NT2/D1 (cell line): ENCODE data around the gene WNT1.

ENCODE experiments used
- DNase-seq: peaks from one replicate; pipeline ENCODE4 v3.0.0-alpha.2; 2011; ENCODE audit warnings: low read depth, low spot score
- H3K27me3 ChIP-seq: 2 replicates; pipeline ENCODE4 v1.6.0; 2011; ENCODE audit warnings: mild to moderate bottlenecking; ENCODE audit not compliant: insufficient read length, insufficient read depth
- H3K36me3 ChIP-seq: 2 replicates; pipeline ENCODE4 v1.6.1; 2011; ENCODE audit warnings: mild to moderate bottlenecking, low read length, mixed read lengths; ENCODE audit not compliant: insufficient read depth, insufficient read length
- H3K4me1 ChIP-seq: 2 replicates; pipeline ENCODE4 v1.5.1; 2011; ENCODE audit not compliant: insufficient read depth, insufficient read length
- H3K4me3 ChIP-seq: 2 replicates; pipeline ENCODE4 v1.5.1; 2011; ENCODE audit warnings: low read depth; ENCODE audit not compliant: insufficient read length
- H3K9ac ChIP-seq: 2 replicates; pipeline ENCODE4 v1.6.0; 2011; ENCODE audit warnings: low read depth; ENCODE audit not compliant: insufficient read length
- H3K9me3 ChIP-seq: 2 replicates; pipeline ENCODE4 v1.5.1; 2011; ENCODE audit warnings: mild to moderate bottlenecking, low read length; ENCODE audit not compliant: insufficient read depth
- SUZ12 ChIP-seq: IDR thresholded peaks from 2 replicates; pipeline ENCODE4 v1.6.1; 2011; ENCODE audit not compliant: insufficient read length, insufficient read depth; ENCODE audit errors: extremely low read depth
- YY1 ChIP-seq: IDR thresholded peaks from 2 replicates; pipeline ENCODE4 v1.6.1; 2011; ENCODE audit not compliant: insufficient read length, insufficient read depth
- ZNF274 ChIP-seq: IDR thresholded peaks from 2 replicates; pipeline ENCODE4 v1.6.1; 2011; ENCODE audit warnings: mild to moderate bottlenecking, low read depth, low read length

The WNT1 gene

GRCh38 chr12:48998497-48999353, 20.6 kb downstream of the WNT1 start:
- Histone ChIP-seq H3K27me3 (peaks cover 58% of the 10 kb centered on the region), H3K36me3 (peaks cover 28% of the 10 kb centered on the region), H3K4me3 (peak overlapping the region; percentile 71), H3K9me3 (no peaks in the 10 kb centered on the region), H3K9ac (peak overlapping the region; percentile 75), H3K4me1 (peaks cover 12% of the 10 kb centered on the region)
- TF ChIP-seq SUZ12 (no peak), YY1 (no peak), ZNF274 (no peak)
- no peak for DNase-seq

DNA sequence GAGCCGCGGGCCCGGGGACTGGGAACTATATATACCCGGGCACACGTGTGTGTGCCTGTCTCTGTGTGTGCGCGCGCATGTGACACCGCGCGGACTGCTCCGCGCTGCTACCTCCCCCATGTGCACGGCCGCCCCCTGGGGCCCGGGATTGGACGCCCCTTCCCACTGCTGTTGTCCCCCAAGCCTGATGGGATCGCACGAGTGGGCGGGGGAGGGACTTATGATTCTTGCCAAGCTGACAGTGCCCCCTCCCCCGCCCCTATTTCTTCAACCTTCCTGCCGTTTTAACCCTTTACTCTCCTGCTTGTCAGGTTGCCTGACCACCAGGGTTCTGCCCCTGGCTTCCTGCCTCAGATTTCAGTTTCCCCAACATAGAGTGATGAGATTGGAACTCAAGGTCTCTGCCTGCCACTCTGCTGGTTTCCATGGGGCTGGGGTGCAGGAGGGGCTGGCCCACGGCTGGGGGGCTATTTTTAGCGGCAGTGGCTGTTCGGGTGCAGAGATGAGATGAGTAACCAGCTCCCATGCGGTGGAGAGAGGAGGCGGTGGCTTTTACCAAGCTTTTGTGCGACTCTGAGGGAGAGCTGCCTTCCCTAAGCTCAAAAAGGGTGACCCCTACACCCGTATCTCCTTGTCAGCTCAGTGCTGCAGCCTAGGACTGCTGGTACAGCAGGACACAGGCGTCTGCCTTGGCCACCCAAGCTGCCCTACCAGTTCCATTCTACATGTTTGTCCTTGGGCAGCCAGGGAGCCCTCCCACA, 21.4 kb downstream of the WNT1 start, which contains the start of gene DDN:
TSS of gene DDN (minus strand) at position 5 of the 761 bp plus-strand sequence. CDS start 88 bp downstream, outside the sequence.
- Histone ChIP-seq H3K27me3 (peaks cover 58% of the 10 kb centered on the region), H3K4me3 (peak within 1 kb of the TSS; percentile 71), H3K9ac (peak within 1 kb of the TSS; percentile 75), H3K36me3 (peaks cover 36% of the 10 kb centered on the region), H3K9me3 (no peaks in the 10 kb centered on the region), H3K4me1 (peaks cover 12% of the 10 kb centered on the region)
- no peak for DNase-seq
- TF ChIP-seq SUZ12 (no peak), ZNF274 (no peak), YY1 (no peak)

DNA sequence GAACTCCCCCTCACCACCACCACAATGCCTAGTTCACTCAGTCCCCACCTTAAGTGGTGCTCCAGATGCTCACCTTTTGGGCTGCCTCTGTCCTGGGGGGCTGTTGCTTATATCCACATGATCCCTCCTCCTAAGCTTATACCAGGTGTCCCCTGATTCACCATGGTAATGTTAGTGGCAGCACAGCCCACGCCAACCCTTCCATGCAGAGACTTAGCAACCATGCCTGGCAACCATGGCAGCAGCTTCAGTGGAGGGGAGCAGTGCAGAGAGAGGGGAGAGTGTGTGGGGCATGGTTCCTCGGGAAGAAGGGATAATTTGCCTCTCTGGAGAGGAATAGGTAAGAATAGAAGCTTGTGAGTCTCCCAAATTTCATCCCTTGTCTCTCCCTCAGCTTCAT, 22.2 kb downstream of the WNT1 start:
- TF ChIP-seq YY1 (no peak), SUZ12 (no peak), ZNF274 (no peak)
- DNase-seq = no peak
- H3K27me3 ChIP-seq = peaks cover 56% of the 10 kb centered on the region
- peak overlapping the region; percentile 68 for H3K9ac ChIP-seq
- no peaks in the 10 kb centered on the region for H3K9me3 ChIP-seq
- H3K4me1 ChIP-seq = peaks cover 12% of the 10 kb centered on the region
- no peak overlapping the region for H3K4me3 ChIP-seq
- peaks cover 43% of the 10 kb centered on the region for H3K36me3 ChIP-seq

DNA sequence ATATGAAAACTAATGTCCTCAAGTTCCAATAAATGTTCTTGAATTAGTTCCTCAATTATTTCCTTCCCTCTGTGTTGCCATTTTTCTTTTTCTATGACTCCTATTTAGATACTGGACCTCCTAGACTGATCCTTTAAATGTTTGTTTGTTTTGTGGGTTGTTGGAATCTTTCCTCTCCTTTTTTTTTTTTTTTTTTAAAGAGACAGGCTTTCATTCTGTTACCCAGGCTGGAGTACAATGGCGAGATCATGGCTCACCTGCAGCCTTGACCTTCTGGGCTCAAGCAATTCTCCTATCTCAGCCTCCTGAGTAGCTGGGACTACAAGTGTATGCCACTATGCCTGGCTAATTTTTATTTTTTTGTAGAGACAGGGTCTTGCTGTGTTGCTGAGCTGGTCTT, 30.8 kb downstream of the WNT1 start:
- Histone ChIP-seq H3K36me3 (peaks cover 30% of the 10 kb centered on the region), H3K9ac (no peak overlapping the region), H3K27me3 (no peaks in the 10 kb centered on the region), H3K4me1 (peaks cover 3% of the 10 kb centered on the region), H3K4me3 (no peak overlapping the region), H3K9me3 (no peaks in the 10 kb centered on the region)
- DNase-seq = no peak
- no peak for TF ChIP-seq YY1
- TF ChIP-seq ZNF274 = no peak
- no peak for TF ChIP-seq SUZ12

DNA sequence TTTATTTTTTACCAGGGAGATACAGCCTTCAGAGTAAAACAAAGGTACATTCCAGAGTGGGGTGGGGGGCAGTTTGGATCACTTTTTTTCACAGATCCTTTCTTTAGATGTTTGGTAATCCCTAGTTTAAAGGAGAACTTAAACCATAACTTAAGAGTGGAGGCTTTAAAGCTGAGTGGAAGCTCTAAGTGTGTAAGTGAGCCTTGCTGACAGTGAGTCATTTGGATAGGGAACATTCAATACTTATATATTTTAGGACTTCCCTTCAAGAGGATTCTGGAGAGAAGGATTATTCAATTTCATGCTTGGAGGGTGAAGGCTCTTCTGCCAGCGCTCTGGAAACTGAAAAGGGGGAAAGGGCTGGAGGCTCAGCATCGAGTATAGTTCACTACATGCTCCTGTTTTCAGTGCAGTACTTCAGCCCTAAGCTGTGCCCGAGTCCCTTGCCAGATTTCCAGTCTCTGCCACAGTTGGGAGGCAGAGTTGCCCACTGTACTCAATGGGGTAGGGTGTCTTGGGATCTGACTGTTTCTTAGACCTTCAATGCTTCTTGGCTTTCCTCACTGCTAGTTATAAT, 32.1 kb downstream of the WNT1 start:
- peaks cover 18% of the 10 kb centered on the region for H3K36me3 ChIP-seq
- H3K27me3 ChIP-seq = no peaks in the 10 kb centered on the region
- no peak overlapping the region for H3K9ac ChIP-seq
- H3K4me1 ChIP-seq = peaks cover 3% of the 10 kb centered on the region
- TF ChIP-seq YY1 (no peak), ZNF274 (no peak), SUZ12 (no peak)
- H3K4me3 ChIP-seq = no peak overlapping the region
- no peaks in the 10 kb centered on the region for H3K9me3 ChIP-seq
- no peak for DNase-seq

DNA sequence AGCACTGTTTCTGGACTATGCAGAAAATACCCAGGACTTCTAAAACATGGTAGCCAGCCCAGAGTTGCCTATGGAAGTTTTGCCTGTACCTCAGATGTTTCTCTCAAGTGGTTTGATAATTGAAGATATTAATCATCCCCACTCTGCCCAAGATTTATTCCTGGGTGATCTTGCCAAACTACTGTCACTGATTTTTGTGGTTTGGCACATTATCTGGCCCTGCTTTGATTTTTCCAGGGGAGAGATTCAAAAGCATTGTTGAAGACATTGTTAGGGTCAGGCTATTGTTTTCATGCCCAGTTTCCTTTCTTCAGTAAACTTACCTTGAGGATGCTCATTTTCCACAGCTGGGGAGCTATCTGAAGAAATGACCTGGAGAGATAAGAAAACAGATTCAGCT, 34.6 kb downstream of the WNT1 start:
- Histone ChIP-seq H3K9ac (no peak overlapping the region), H3K4me3 (no peak overlapping the region), H3K4me1 (peaks cover 3% of the 10 kb centered on the region), H3K36me3 (peaks cover 13% of the 10 kb centered on the region), H3K27me3 (no peaks in the 10 kb centered on the region), H3K9me3 (no peaks in the 10 kb centered on the region)
- DNase-seq = no peak
- TF ChIP-seq ZNF274 (no peak), SUZ12 (no peak), YY1 (no peak)
